ENCODE data around the gene RAB11FIP3. TPM values are rescaled to one million over a fixed set of nuclear protein-coding genes. Genes with fewer than 3 reads are reported as not detected.

Gene RAB11FIP3
- total and polyA plus RNA-seq, 9 of the 15 experiments (the other 6 are each of a cell fraction or from before 2014, with no cell fraction given) = 0.46 to 13.1 (median 4.3) TPM

- CTCF ChIA-PET (ENCODE audit: low intra/inter-chr PET ratio) = no interaction called here
- Histone ChIP-seq H3K9me1 (ENCODE audit: control insufficient read depth, insufficient read depth, low read length) (no peaks in the 10 kb centered on the region), H3K9me3 (replicated peaks; ENCODE audit: control insufficient read depth, insufficient read depth, low read depth, low read length) (no peaks in the 10 kb centered on the region), H3K79me2 (ENCODE audit: control insufficient read depth, insufficient read depth, low read length) (peaks cover 11% of the 10 kb centered on the region), H3K36me3 (ENCODE audit: control insufficient read depth, insufficient read depth, low read length) (peaks cover 11% of the 10 kb centered on the region; the same call in 2 of the 3 replicates), H3K9ac (ENCODE audit: insufficient read depth in 1 of 2, low read depth in 2 of 2, low read length in 2 of 2) (no peak overlapping the region), H2AFZ (ENCODE audit: low read depth, low read length) (no peak overlapping the region), H3K4me3 (no peak overlapping the region), H3K27me3 (ENCODE audit: control insufficient read depth in 2 of 2, insufficient read depth in 2 of 2, low read length in 2 of 2) (no peaks in the 10 kb centered on the region), H3K4me1 (replicated peaks in 1 of 2; ENCODE audit: control insufficient read depth in 2 of 2, insufficient read depth in 2 of 2, low read length in 2 of 2) (peaks cover 10 to 69% of the 10 kb centered on the region in 2 experiments; a peak in 4 of 5 replicates), H4K20me1 (replicated peaks; ENCODE audit: control insufficient read depth, insufficient read depth, low read length) (no peaks in the 10 kb centered on the region; the same call in 1 of the 2 replicates), H3K4me2 (ENCODE audit: insufficient read depth, low read length) (no peak overlapping the region), H3K27ac (ENCODE audit: extremely low read depth, low read depth, low read length) (no peak overlapping the region)
- no peak for TF ChIP-seq PTRF (tag; IDR thresholded peaks at IDR 0.05)
- TF ChIP-seq PREB (CRISPR knock-in tag; IDR thresholded peaks at IDR 0.05) = no peak
- no peak for TF ChIP-seq GTF2F1 (IDR thresholded peaks at IDR 0.05; ENCODE audit: low read depth, low read length)
- no peak for TF ChIP-seq FOS (IDR thresholded peaks at IDR 0.05; ENCODE audit: extremely low read depth, insufficient read length)
- TF ChIP-seq RBFOX2 (IDR thresholded peaks at IDR 0.05; ENCODE audit: low read depth, low read length) = no peak
- no peak for TF ChIP-seq ZNF699 (CRISPR knock-in tag; IDR thresholded peaks at IDR 0.05; ENCODE audit: insufficient replicate concordance)
- no peak for TF ChIP-seq CGGBP1 (CRISPR knock-in tag; IDR thresholded peaks at IDR 0.05)
- no peak for TF ChIP-seq ZNF24 (IDR thresholded peaks at IDR 0.05)
- TF ChIP-seq COPS2 (conservative IDR thresholded peaks at IDR 0.05) = no peak
- no peak for TF ChIP-seq ATF3 (IDR thresholded peaks at IDR 0.05)
- TF ChIP-seq ATF3 (CRISPR knock-in tag; conservative IDR thresholded peaks at IDR 0.05) = no peak
- TF ChIP-seq ZNF431 (CRISPR knock-in tag; IDR thresholded peaks at IDR 0.05) = no peak
- POLR2A ChIA-PET = interaction anchor here (1.4 to 3.0 kb wide), 2 partner anchors 19 to 22 kb away, joined by 4 to 9 read pairs; no protein-coding TSS in a partner anchor
- DNase-seq (ENCODE audit: extremely low read depth in 1 of 4, low spot score in 3 of 4) (no peak), ATAC-seq (no peak), FAIRE-seq (no peak)
- WGBS (ENCODE audit: insufficient coverage, low coverage, missing lambda C conversion rate) = 84% methylated on average over 8 of the region's 13 CpGs
- no TSS peak for BruUV-seq (replicated peaks)
- in situ Hi-C loops (cut with MboI) (no loop called here), intact Hi-C loops (cut with micrococcal nuclease) (no loop called here)
Observed at GRCh38 chr16:520847-521246, 95.4 kb downstream of the RAB11FIP3 start.

Data from K562 (cell line).